ENCODE results near the gene TSPAN2.

DNA sequence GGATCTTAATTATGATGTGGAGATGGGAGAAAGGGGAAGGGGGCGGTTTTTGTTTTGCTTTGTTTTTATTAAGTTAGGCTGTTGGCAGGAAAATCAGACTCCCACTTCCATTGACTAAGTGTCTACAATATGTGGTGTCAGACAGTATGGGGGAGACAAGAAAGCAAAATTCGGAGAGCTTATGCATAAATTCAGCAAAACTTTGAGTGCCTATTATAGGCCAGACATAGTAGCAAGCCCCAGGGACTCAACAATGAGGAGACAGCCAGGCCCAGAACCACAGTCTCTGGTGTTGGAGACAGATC, 835 bp upstream of the TSPAN2 start:
- no peak for TF ChIP-seq TCF4 (CRISPR knock-in tag; IDR thresholded peaks at IDR 0.05; ENCODE audit: borderline replicate concordance)
- no peak for TF ChIP-seq ZFP3 (CRISPR knock-in tag; IDR thresholded peaks at IDR 0.05)
- TF ChIP-seq, protein P1, sequence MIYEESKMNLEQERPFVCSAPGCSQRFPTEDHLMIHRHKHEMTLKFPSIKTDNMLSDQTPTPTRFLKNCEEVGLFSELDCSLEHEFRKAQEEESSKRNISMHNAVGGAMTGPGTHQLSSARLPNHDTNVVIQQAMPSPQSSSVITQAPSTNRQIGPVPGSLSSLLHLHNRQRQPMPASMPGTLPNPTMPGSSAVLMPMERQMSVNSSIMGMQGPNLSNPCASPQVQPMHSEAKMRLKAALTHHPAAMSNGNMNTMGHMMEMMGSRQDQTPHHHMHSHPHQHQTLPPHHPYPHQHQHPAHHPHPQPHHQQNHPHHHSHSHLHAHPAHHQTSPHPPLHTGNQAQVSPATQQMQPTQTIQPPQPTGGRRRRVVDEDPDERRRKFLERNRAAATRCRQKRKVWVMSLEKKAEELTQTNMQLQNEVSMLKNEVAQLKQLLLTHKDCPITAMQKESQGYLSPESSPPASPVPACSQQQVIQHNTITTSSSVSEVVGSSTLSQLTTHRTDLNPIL (CRISPR knock-in tag; IDR thresholded peaks at IDR 0.05; ENCODE audit: low read depth), result no peak
- no peak for TF ChIP-seq TSHZ2 (CRISPR knock-in tag; IDR thresholded peaks at IDR 0.05)
- no peak for TF ChIP-seq RARB (CRISPR knock-in tag; IDR thresholded peaks at IDR 0.05)
- no peak for TF ChIP-seq GLIS3 (CRISPR knock-in tag; IDR thresholded peaks at IDR 0.05)
